Common myeloid progenitor, CD34-positive (primary cell): Measurements from ENCODE around the gene PHKG2.
A peak's percentile ranks its signal among the peaks of the same experiment; 100 is the strongest.

Experiments used
- CTCF ChIA-PET: fragments of 350-600 bp; sonication (Branson Sonifier 250); formaldehyde crosslinking; loops from one replicate; lab custom pipeline; 2021; ENCODE audit warnings: antibody characterized with exemption; lab: Charles Lee
- POLR2A ChIA-PET: fragments of 350-600 bp; sonication (Branson Sonifier 250); formaldehyde crosslinking; loops from one replicate; lab custom pipeline; 2021; ENCODE audit warnings: antibody characterized with exemption; lab: Charles Lee
- DNase-seq, 3 donors: peaks; one replicate each; pipeline versions ENCODE4 v3.0.0 to v3.0.0-alpha.2; 2013
- H3K27ac ChIP-seq, 2 experiments: 1 replicate in 1 of 2; 2 replicates in 1 of 2; pipeline ENCODE4 v1.7.0; 2013; ENCODE audit warnings: inconsistent platforms in 2 of 2, low read length in 2 of 2, mild to moderate bottlenecking in 2 of 2, low read depth in 1 of 2, moderate library complexity in 1 of 2; ENCODE audit not compliant: severe bottlenecking in 2 of 2, insufficient read depth in 1 of 2, poor library complexity in 1 of 2
- H3K27me3 ChIP-seq, 5 experiments: replicated peaks in 2 of 5; 1 replicate in 3 of 5; 2 replicates in 2 of 5; pipeline versions ENCODE4 v1.6.1 to v1.7.0; 2013; ENCODE audit warnings: low read length in 4 of 5, mild to moderate bottlenecking in 2 of 5, moderate library complexity in 2 of 5, inconsistent platforms in 1 of 5; ENCODE audit not compliant: insufficient read depth in 5 of 5, control insufficient read depth in 4 of 5
- H3K36me3 ChIP-seq, 4 experiments: 1 replicate in 2 of 4; 2 replicates in 2 of 4; pipeline versions ENCODE4 v1.6.1 to v1.7.0; 2013; ENCODE audit warnings: low read length in 3 of 4, control low read depth in 1 of 4, mild to moderate bottlenecking in 1 of 4; ENCODE audit not compliant: control insufficient read depth in 4 of 4, insufficient read depth in 4 of 4
- H3K4me1 ChIP-seq, 4 experiments: 1 replicate in 3 of 4; 2 replicates in 1 of 4; pipeline versions ENCODE4 v1.6.1 to v1.7.1; 2013; ENCODE audit warnings: low read length in 3 of 4, mild to moderate bottlenecking in 3 of 4, control low read depth in 1 of 4, inconsistent platforms in 1 of 4, moderate library complexity in 1 of 4; ENCODE audit not compliant: control insufficient read depth in 4 of 4, insufficient read depth in 4 of 4; ENCODE audit errors: control extremely low read depth in 1 of 4
- H3K4me3 ChIP-seq, 7 experiments: 1 replicate in 4 of 7; 2 replicates in 3 of 7; pipeline versions ENCODE4 v1.5.1 to v1.7.0; 2013; ENCODE audit warnings: mild to moderate bottlenecking in 7 of 7, low read length in 6 of 7, moderate library complexity in 6 of 7, inconsistent platforms in 2 of 7, low read depth in 2 of 7, control low read depth in 1 of 7; ENCODE audit not compliant: insufficient read depth in 4 of 7, control insufficient read depth in 1 of 7; ENCODE audit errors: extremely low read depth in 1 of 7
- H3K9me3 ChIP-seq, 5 experiments: 1 replicate in 4 of 5; 2 replicates in 1 of 5; pipeline versions ENCODE4 v1.6.1 to v1.7.1; 2013; ENCODE audit warnings: low read length in 4 of 5, mild to moderate bottlenecking in 2 of 5, inconsistent platforms in 1 of 5, low read depth in 1 of 5, moderate library complexity in 1 of 5; ENCODE audit not compliant: control insufficient read depth in 4 of 5, insufficient read depth in 2 of 5; ENCODE audit errors: control extremely low read depth in 1 of 5
- WGBS: methylation state at CpG from one replicate; pipeline ENCODE4 v1.1.5; 2013; ENCODE audit not compliant: insufficient coverage; 5-methylcytosine and 5-hydroxymethylcytosine counted together

The PHKG2 gene

DNA sequence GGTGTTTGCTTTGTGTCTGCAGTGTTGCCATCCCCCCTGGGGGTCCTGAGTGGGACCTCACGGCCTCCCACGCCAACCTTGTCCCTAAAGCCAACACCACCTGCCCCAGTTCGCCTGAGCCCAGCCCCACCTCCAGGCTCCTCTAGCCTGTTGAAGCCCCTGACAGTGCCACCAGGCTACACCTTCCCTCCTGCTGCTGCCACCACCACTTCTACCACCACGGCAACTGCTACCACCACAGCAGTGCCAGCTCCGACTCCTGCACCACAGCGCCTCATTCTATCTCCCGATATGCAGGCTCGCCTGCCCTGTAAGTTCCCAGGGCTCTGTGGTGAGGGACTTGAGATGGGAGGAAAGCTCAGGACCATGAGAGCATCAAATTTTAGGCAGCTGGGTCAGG lies 27.1 kb upstream of the PHKG2 start:
- peaks cover 0 to 4% (median 3%) of the 10 kb centered on the region in 4 experiments for H3K4me1 ChIP-seq
- 98% methylated on average over 8 of the region's 8 CpGs for WGBS
- H3K27me3 ChIP-seq = no peaks in the 10 kb centered on the region
- no peak overlapping the region for H3K4me3 ChIP-seq
- no peak overlapping the region for H3K27ac ChIP-seq
- ChIA-PET CTCF (interaction anchor here (1.1 to 1.7 kb wide), 6 partner anchors 10 to 26 kb away, joined by 3 to 5 read pairs (median 4); a partner anchor contains a TSS), POLR2A (no interaction called here)
- peaks cover 28 to 90% (median 74%) of the 10 kb centered on the region in 4 experiments for H3K36me3 ChIP-seq
- H3K9me3 ChIP-seq = no peaks in the 10 kb centered on the region
- no peak for DNase-seq

- ChIA-PET CTCF (interaction anchor here (1.1 to 2.0 kb wide), 8 partner anchors 9 to 25 kb away, joined by 3 to 6 read pairs (median 4); partner anchors contain the start of gene SRCAP), POLR2A (no interaction called here)
- H3K27ac ChIP-seq = no peak overlapping the region
- peaks cover 26 to 87% (median 73%) of the 10 kb centered on the region in 4 experiments for H3K36me3 ChIP-seq
- no peak for DNase-seq
- peaks cover 0 to 4% (median 3%) of the 10 kb centered on the region in 4 experiments for H3K4me1 ChIP-seq
- no peaks in the 10 kb centered on the region for H3K27me3 ChIP-seq
- 100% methylated on average over 1 of the region's 1 CpG for WGBS
- H3K9me3 ChIP-seq = no peaks in the 10 kb centered on the region
- H3K4me3 ChIP-seq = no peak overlapping the region
Measured at GRCh38 chr16:30721606-30722005, 26.6 kb upstream of the PHKG2 start.

DNA sequence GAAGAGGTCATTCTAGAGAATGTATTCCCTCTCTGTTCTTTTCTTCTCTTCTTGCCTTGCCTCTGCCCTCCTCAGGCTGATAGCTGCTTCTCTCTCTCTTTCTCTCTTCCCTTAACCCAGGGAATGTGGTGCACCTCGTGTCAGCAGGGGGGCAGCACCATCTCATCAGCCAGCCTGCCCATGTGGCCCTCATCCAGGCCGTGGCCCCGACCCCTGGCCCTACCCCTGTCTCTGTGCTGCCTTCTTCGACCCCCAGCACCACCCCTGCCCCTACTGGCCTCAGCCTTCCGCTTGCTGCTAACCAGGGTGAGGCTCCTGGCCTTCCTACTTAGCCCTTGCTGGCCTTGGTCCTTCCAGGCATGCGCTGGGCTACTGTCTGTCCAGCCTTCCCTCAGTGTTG lies 25.8 kb upstream of the PHKG2 start:
- Histone ChIP-seq H3K9me3 (no peaks in the 10 kb centered on the region), H3K4me3 (no peak overlapping the region), H3K27me3 (no peaks in the 10 kb centered on the region), H3K4me1 (peaks cover 0 to 4% (median 3%) of the 10 kb centered on the region in 4 experiments), H3K27ac (no peak overlapping the region), H3K36me3 (peaks cover 27 to 79% (median 68%) of the 10 kb centered on the region in 4 experiments)
- WGBS = 77% methylated on average over 5 of the region's 6 CpGs
- peak in 2 of 3 donors; percentile 26 to 37 for DNase-seq
- ChIA-PET CTCF (interaction anchor here (0.8 to 2.1 kb wide), 10 partner anchors 8 to 219 kb away, joined by 3 to 7 read pairs (median 4); partner anchors contain the start of gene SRCAP), POLR2A (interaction anchor here (2.1 kb wide), 1 partner anchor 11 kb away, joined by 5 read pairs; no protein-coding TSS in a partner anchor)

- ChIA-PET CTCF (interaction anchor here (0.8 to 2.1 kb wide), 6 partner anchors 11 to 219 kb away, joined by 3 to 7 read pairs (median 3); partner anchors contain the start of gene SRCAP), POLR2A (interaction anchor here (2.1 kb wide), 1 partner anchor 11 kb away, joined by 5 read pairs; no protein-coding TSS in a partner anchor)
- peak overlapping the region in 1 of 2 experiments; percentile 19 for H3K27ac ChIP-seq
- H3K4me3 ChIP-seq = no peak overlapping the region
- peaks cover 26 to 82% (median 66%) of the 10 kb centered on the region in 4 experiments for H3K36me3 ChIP-seq
- H3K4me1 ChIP-seq = peaks cover 0 to 4% (median 3%) of the 10 kb centered on the region in 4 experiments
- no peak for DNase-seq
- WGBS = 99% methylated on average over 10 of the region's 10 CpGs
- no peaks in the 10 kb centered on the region for H3K9me3 ChIP-seq
- no peaks in the 10 kb centered on the region for H3K27me3 ChIP-seq
Measured at GRCh38 chr16:30722916-30723315, 25.3 kb upstream of the PHKG2 start.

- no peak overlapping the region for H3K4me3 ChIP-seq
- peaks cover 26 to 85% (median 66%) of the 10 kb centered on the region in 4 experiments for H3K36me3 ChIP-seq
- H3K9me3 ChIP-seq = no peaks in the 10 kb centered on the region
- WGBS = 94% methylated on average over 12 of the region's 12 CpGs
- CTCF ChIA-PET = interaction anchor here (1.0 to 2.1 kb wide), 7 partner anchors 12 to 218 kb away, joined by 3 to 7 read pairs (median 3); no protein-coding TSS in a partner anchor
- no peak for DNase-seq
- peak overlapping the region in 1 of 2 experiments; percentile 55 for H3K27ac ChIP-seq
- POLR2A ChIA-PET = interaction anchor here (0.6 to 2.1 kb wide), 2 partner anchors 12 to 329 kb away, joined by 3 to 5 read pairs; partner anchors contain the start of gene ZNF48
- H3K4me1 ChIP-seq = peaks cover 0 to 5% (median 4%) of the 10 kb centered on the region in 4 experiments
- H3K27me3 ChIP-seq = no peaks in the 10 kb centered on the region
Measured at GRCh38 chr16:30723725-30724355, 24.4 kb upstream of the PHKG2 start.

DNA sequence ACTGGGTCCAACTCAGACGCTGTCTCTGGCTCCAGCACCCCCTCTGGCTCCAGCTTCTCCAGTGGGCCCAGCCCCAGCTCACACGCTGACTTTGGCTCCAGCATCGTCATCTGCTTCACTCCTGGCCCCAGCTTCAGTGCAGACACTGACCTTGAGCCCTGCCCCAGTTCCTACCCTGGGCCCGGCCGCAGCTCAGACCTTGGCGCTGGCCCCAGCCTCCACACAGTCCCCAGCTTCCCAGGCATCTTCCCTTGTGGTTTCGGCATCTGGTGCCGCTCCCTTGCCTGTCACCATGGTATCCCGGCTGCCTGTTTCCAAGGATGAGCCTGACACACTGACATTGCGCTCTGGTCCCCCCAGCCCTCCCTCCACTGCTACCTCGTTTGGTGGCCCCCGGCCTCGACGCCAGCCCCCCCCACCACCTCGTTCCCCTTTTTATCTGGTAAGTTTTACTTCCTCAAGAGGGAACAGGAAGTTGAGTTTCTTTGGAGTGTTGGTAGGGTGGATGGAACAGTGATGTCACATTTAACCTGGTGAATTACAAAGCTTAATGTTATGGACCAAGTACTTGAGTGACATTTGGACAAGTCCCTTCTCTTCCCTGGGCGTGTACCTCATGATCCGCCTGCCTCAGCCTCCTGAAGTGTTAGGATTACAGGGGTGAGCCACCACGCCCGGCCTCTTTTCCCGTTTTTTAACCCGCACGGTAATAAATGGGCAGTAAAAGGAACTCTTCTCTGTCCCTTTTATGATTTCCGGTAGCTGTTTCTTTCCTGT lies 23.4 kb upstream of the PHKG2 start:
- Histone ChIP-seq H3K4me3 (no peak overlapping the region), H3K4me1 (peaks cover 0 to 8% (median 4%) of the 10 kb centered on the region in 4 experiments), H3K9me3 (no peaks in the 10 kb centered on the region), H3K36me3 (peaks cover 27 to 88% (median 65%) of the 10 kb centered on the region in 4 experiments), H3K27me3 (no peaks in the 10 kb centered on the region), H3K27ac (peak overlapping the region in 1 of 2 experiments; percentile 55)
- 91% methylated on average over 10 of the region's 23 CpGs for WGBS
- peak; percentile 17 to 42 (median 40) for DNase-seq
- CTCF ChIA-PET = interaction anchor here (1.0 to 2.1 kb wide), 5 partner anchors 12 to 217 kb away, joined by 3 to 7 read pairs (median 3); no protein-coding TSS in a partner anchor
- POLR2A ChIA-PET = interaction anchor here (0.7 kb wide), 1 partner anchor 36 kb away, joined by 3 read pairs; no protein-coding TSS in a partner anchor
